GM12891 (cell line): ENCODE results near the gene HDAC4.

Experiments
- DNase-seq: peaks from one replicate; pipeline ENCODE4 v3.0.0; 2011; ENCODE audit warnings: low spot score; ENCODE audit not compliant: insufficient read length
- FAIRE-seq: peaks from 2 replicates; lab custom pipeline; 2011; peaks lifted over from hg19 to GRCh38; lab: Jason Lieb, UNC
- PAX5 ChIP-seq: IDR thresholded peaks from 2 replicates; pipeline ENCODE4 v1.6.1; 2011; ENCODE audit warnings: low read length, moderate library complexity, mild to moderate bottlenecking; ENCODE audit not compliant: insufficient read depth, severe bottlenecking
- POLR2A ChIP-seq: IDR thresholded peaks from 2 replicates; pipeline ENCODE4 v1.6.1; 2011; ENCODE audit warnings: low read depth, low read length, control low read depth
- POLR2AphosphoS5 ChIP-seq: IDR thresholded peaks from 2 replicates; pipeline ENCODE4 v1.6.1; 2011; ENCODE audit warnings: low read depth, low read length, control low read depth
- POU2F2 ChIP-seq: IDR thresholded peaks from 2 replicates; pipeline ENCODE4 v1.6.1; 2011; ENCODE audit warnings: low read depth, mild to moderate bottlenecking, control low read depth, low read length, moderate library complexity
- SPI1 ChIP-seq: IDR thresholded peaks from 2 replicates; pipeline ENCODE4 v1.6.1; 2011; ENCODE audit warnings: low read depth, low read length, control low read depth
- TAF1 ChIP-seq: IDR thresholded peaks from 2 replicates; pipeline ENCODE4 v1.6.1; 2011; ENCODE audit warnings: low read depth, low read length, control low read depth

HDAC4 gene

DNA sequence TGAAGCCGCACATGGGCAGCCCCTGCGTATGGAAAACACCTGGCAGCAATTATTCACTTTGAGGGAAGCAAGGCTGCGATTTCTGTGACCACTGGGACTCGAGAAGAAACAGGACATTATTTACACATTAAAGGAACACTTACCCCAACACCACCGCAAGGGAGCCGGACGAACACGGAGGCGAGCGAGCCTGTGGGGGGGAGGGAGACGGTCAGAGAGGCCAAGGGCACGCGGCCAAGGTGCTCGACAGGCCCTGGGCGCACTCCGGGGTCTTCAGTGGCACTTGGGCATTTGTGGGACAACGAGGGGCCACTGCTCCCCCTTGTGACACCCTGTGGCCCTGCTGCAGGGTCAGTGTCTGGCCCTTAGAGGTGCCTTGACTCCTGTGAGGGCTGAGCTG lies 306.0 kb downstream of the HDAC4 start:
- no peak for TF ChIP-seq SPI1
- no peak for DNase-seq
- FAIRE-seq, result no peak

DNA sequence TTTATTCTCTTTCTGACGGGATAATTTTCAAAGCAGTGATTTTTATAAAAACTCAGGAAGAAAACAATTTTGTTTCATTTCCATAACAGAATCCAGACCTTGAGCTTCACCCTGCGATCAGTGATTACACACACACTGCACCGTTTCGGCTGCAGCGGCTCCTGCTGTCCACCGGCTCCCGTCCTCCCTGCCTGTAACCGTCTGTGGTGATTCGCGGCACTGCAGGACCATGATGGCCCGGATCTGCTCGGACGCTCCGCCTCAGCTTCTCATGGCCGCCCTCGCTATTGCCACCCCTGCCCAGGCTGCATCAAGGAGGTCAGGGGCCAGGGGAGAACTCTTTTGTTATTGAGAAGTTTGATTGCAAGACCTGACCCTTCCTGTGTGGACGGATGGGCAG lies 306.9 kb downstream of the HDAC4 start:
- no peak for DNase-seq
- TF ChIP-seq POLR2AphosphoS5 (no peak), POU2F2 (no peak), PAX5 (no peak), POLR2A (no peak), SPI1 (no peak)
- no peak for FAIRE-seq

DNA sequence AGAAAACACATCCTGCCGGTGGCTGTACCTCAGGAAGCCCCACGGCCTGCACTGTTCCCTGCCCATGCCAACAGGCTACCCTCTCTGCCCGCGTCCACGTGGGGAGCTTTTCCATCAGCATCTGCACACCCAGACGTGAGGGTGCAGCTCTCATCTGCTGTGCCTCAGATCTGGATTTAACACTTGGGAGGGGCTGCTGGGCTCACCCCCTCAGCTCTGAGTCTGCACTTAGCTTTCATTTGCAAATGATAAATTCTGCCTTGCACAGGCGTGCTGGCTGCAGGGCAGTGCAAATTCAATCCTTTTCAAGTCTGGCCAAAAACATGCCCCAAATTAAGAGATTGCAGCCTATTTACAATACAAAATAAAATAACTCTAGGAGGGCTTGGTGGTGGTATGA lies 307.3 kb downstream of the HDAC4 start:
- no peak for TF ChIP-seq TAF1
- no peak for TF ChIP-seq PAX5
- TF ChIP-seq POLR2A, result no peak
- TF ChIP-seq POLR2AphosphoS5, result no peak
- TF ChIP-seq SPI1, result no peak
- TF ChIP-seq POU2F2, result no peak
- DNase-seq (no peak), FAIRE-seq (no peak)

DNA sequence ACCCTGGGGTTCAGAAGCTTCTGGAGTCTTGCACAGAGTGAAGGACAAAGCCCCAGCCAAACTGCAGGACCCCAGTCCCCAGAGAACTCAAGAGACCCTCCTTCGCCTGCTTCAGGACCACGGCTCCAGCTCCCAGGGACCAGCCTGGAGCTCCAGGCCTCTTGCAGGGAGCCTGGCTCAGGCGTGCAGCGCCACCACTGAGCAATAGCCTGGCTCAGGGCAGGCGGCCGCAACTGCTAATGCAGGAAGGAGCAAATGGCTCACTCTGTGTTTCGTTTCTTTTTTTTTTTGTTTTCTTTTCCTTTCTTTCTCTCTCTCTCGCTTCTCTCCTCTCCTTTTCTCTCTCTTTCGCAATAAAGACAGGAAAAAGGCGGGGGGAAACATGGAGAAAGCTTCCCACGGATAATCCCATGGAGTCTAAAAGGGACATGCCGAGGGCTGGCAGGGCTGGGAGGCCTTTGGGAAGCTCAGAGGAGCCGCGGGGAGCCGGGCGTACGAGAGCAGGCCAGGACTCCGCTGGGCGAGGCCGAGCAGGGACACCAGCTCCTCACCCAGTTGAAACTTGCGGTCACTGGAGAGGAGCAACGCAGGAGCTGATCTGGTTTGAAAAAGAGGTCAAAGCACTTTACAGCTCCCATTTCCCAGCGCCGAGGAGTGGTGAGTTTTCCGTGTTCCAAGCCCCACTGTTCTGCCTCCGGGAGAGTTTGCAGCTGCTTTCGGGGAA lies 308.1 kb downstream of the HDAC4 start:
- TF ChIP-seq TAF1 (no peak), POLR2AphosphoS5 (no peak), POLR2A (no peak), PAX5 (no peak), POU2F2 (no peak), SPI1 (no peak)
- FAIRE-seq (no peak), DNase-seq (no peak)

DNA sequence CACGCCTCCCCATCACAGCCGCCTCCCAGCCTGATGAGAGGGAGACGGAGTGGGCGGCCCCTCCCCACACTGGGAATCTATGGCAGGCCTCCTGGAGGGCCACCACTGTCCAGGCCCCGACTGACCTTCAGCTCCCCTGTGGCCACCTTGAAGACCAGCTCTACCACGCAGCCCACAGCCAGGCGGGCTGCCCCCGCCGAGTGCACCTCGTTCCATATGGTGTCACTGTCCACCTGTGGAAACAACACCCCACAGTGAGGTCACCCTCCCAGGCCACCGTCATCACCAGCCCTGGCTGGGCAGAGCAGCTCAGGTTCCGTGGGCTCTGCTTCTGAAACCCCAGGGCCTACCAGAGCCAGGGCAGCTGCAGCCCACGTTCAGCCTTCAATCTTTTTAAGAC lies 310.9 kb downstream of the HDAC4 start:
- no peak for FAIRE-seq
- no peak for DNase-seq
- TF ChIP-seq POU2F2 (no peak), PAX5 (no peak), POLR2A (no peak), TAF1 (no peak), POLR2AphosphoS5 (no peak), SPI1 (no peak)

DNA sequence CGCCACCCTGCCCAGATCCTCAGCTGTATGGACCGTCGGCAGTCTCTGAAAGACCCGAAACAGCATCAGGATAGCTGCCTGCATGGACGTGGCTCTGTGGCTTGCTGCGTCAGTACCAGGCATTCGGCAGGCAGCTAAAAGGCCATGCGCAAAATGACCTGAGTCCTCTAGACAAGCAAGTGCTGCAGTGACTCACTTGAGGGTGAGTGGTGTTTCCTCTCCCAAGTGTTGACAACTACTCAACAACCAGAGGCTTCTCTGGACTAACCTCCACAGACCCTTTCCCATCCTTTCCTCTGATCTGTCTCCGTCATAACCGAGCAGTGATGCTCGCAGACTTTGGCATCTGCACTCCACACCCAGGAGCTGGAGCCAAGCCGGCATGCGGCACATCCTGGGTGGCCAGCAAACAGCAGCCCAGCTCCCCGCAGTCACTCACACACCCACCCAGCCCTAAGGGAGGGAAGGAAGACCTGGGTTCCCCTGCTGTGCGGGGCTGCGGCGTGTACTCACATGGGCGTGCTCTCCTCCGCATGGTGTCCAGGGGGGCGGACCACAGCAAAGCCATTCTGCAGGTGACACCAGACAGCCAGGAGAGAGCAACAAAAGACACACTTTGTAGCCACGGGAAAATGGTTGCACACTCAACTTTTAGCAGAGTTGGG lies 313.6 kb downstream of the HDAC4 start:
- no peak for DNase-seq
- FAIRE-seq, result no peak
- TF ChIP-seq POU2F2 (no peak), TAF1 (no peak), POLR2AphosphoS5 (no peak), SPI1 (no peak), POLR2A (no peak), PAX5 (no peak)

DNA sequence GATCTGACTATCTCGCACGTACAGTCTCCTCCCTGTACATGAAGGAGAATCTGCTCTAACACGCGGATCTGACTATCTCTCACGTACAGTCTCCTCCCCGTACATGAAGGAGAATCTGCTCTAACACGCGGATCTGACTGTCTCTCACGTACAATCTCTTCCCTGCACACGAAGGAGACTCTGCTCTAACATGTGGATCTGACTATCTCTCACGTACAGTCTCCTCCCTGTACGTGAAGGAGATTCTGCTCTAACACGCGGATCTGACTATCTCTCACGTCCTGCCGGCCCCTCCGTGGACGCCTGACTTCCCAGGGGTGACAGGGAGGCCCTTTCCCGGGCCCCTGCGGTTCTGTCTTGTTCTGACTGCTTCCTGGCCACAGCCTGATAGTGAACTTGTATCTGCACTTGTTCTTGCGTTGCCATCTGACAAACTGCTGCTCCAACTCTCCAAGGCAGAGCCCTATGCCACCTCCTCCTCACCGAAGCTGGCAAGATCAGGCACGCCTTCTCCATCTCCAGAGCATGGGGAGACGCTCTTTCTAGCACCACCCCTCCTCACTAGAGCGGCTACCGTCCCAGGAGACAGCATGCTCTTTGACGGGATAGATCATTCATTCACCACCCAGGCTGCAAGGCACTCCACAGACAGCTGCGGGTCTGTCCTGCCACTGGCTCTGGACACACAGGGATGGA lies 314.3 kb downstream of the HDAC4 start:
- TF ChIP-seq TAF1, result no peak
- no peak for TF ChIP-seq PAX5
- no peak for TF ChIP-seq POLR2AphosphoS5
- no peak for DNase-seq
- FAIRE-seq, result no peak

DNA sequence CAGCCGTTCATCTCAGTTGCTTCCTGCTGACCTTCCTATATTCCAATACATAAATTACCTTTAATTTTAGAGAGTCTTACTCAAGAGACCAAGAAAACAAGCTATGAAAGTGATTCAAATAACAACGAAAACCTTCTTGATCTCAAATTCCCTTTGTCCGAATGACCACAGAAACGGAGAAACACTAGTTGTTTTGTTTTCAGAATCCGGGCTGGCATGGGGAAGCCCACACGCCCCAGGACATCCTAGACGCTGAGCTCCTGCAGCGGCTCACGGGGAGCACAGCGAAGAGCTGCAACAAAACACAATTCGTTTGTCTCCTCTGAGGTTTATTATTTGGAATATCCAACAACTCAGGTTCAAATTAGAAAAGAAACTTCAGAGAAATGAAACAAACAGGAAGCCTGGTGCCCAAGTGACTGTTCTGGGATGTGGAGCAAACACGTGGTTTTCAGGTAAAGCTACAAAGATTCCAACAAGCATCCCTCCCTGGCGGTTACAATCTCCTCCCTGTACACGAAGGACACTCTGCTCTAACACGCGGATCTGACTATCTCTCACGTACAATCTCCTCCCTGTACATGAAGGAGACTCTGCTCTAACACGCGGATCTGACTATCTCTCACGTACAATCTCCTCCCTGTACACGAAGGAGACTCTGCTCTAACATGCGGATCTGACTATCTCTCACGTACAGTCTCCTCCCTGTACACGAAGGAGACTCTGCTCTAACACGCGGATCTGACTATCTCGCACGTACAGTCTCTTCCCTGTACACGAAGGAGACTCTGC lies 315.4 kb downstream of the HDAC4 start:
- no peak for TF ChIP-seq PAX5
- TF ChIP-seq POLR2AphosphoS5, result no peak
- TF ChIP-seq SPI1, result no peak
- TF ChIP-seq POU2F2, result no peak
- TF ChIP-seq TAF1, result no peak
- TF ChIP-seq POLR2A, result no peak
- FAIRE-seq, result no peak

DNA sequence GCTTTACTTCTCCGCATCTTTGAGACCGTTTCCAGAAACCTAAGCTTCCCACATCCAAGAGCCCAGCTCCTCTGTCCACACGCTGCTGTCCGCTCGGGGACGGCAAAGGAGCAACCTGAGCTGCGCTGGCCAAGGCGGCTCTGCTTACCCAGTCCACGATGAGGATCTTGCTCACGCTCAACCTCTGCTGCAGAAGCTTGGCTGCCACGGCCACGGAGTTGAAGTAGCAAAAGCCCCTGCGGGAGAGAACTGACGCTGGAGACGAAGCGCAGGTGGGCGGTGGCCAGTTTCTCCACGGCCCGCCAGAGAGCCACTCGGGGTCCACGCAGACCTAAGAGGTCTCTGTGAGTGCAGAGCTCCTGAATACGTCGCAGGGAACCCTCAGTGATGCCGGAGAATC lies 316.8 kb downstream of the HDAC4 start:
- no peak for DNase-seq
- no peak for TF ChIP-seq SPI1
- no peak for TF ChIP-seq PAX5
- no peak for TF ChIP-seq POLR2A
- TF ChIP-seq POLR2AphosphoS5, result no peak
- TF ChIP-seq POU2F2, result no peak
- no peak for TF ChIP-seq TAF1
- no peak for FAIRE-seq

More for the DNA sequence above, 315.4 kb downstream of the HDAC4 start:
- no peak for DNase-seq
